Neutrophil (primary cell): ENCODE data around the gene EIF2S3B.
"Not testable (repeated sequence)": the region's sequence is repeated elsewhere in the genome, so short reads cannot be mapped to it uniquely, and the experiment has no call there.

ENCODE experiments used
- H3K27ac ChIP-seq: fragments of 200-600 bp; sonication (generic); 2 replicates; pipeline ENCODE4 v1.5.1; 2016; ENCODE audit warnings: mild to moderate bottlenecking, moderate library complexity
- H3K27me3 ChIP-seq: fragments of 200-600 bp; sonication (generic); 2 replicates; pipeline ENCODE4 v1.6.0; 2016; ENCODE audit warnings: mild to moderate bottlenecking
- H3K36me3 ChIP-seq: fragments of 200-600 bp; sonication (generic); 2 replicates; pipeline ENCODE4 v1.5.1; 2017
- H3K4me1 ChIP-seq, 2 experiments: fragments of 200-600 bp in 1 of 2; sonication (generic) in 1 of 2; 1 replicate in 1 of 2; 2 replicates in 1 of 2; pipeline versions ENCODE4 v1.5.1 to v1.6.1; 2013 to 2016; ENCODE audit warnings: low read depth in 1 of 2, low read length in 1 of 2, mild to moderate bottlenecking in 1 of 2, moderate library complexity in 1 of 2; ENCODE audit not compliant: control insufficient read depth in 1 of 2, insufficient read depth in 1 of 2
- H3K4me3 ChIP-seq, 2 experiments: fragments of 200-600 bp in 1 of 2; sonication (generic) in 1 of 2; 1 replicate in 1 of 2; 2 replicates in 1 of 2; pipeline ENCODE4 v1.5.1; 2013 to 2016; ENCODE audit warnings: low read depth in 1 of 2, low read length in 1 of 2, mild to moderate bottlenecking in 1 of 2, moderate library complexity in 1 of 2
- H3K9me3 ChIP-seq: fragments of 200-600 bp; sonication (generic); 2 replicates; pipeline ENCODE4 v1.5.1; 2016
- CTCF ChIP-seq: fragments of 200-600 bp; sonication (generic); IDR thresholded peaks from 2 replicates; pipeline ENCODE4 v1.5.1; 2016; ENCODE audit warnings: antibody characterized with exemption

Gene EIF2S3B

GRCh38 chr12:10505620-10506019, at the start of gene EIF2S3B:
Gene EIF2S3B (plus strand): TSS chr12:10505890. CDS start chr12:10505903, 13 bp downstream.
- no peaks in the 10 kb centered on the region for H3K36me3 ChIP-seq
- H3K9me3 ChIP-seq: no peaks in the 10 kb centered on the region
- no peak for TF ChIP-seq CTCF
- H3K4me1 ChIP-seq: no peaks in the 10 kb centered on the region
- no peak within 1 kb of the TSS for H3K4me3 ChIP-seq
- no peak within 1 kb of the TSS for H3K27ac ChIP-seq
- no peaks in the 10 kb centered on the region for H3K27me3 ChIP-seq

GRCh38 chr12:10456856-10457255, 48.8 kb upstream of the EIF2S3B start:
- no peak for TF ChIP-seq CTCF
- Histone ChIP-seq H3K36me3 (no peaks in the 10 kb centered on the region), H3K27ac (no peak overlapping the region), H3K4me3 (no peak overlapping the region), H3K4me1 (no peaks in the 10 kb centered on the region), H3K27me3 (no peaks in the 10 kb centered on the region), H3K9me3 (peaks cover 8% of the 10 kb centered on the region)

- TF ChIP-seq CTCF: no peak
- Histone ChIP-seq H3K27ac (no peak overlapping the region), H3K9me3 (peaks cover 8% of the 10 kb centered on the region), H3K27me3 (no peaks in the 10 kb centered on the region), H3K4me1 (no peaks in the 10 kb centered on the region), H3K4me3 (no peak overlapping the region), H3K36me3 (no peaks in the 10 kb centered on the region)
Observed at GRCh38 chr12:10457760-10458159, 47.9 kb upstream of the EIF2S3B start.

DNA sequence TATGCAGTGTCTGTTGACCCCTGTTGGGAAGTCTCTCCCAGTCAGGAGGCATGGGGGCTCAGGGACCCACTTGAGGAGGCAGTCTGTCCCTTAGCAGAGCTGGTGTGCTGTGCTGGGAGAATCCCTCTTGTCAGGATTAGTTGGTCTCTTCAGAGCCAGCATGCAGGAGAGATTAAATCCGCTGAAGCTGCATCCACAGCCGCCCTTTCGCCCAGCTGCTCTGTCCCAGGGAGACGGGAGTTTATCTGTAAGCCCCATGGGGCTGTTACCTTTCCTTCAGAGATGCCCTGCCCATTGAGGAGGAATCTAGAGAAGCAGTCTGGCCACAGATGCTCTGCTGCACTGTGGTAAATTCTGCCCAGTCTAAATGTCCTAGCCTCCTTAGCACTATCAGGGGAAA, 39.4 kb upstream of the EIF2S3B start:
- TF ChIP-seq CTCF: no peak
- Histone ChIP-seq H3K9me3 (no peaks in the 10 kb centered on the region), H3K4me3 (no peak overlapping the region), H3K36me3 (no peaks in the 10 kb centered on the region), H3K27me3 (no peaks in the 10 kb centered on the region), H3K4me1 (no peaks in the 10 kb centered on the region), H3K27ac (no peak overlapping the region)

DNA sequence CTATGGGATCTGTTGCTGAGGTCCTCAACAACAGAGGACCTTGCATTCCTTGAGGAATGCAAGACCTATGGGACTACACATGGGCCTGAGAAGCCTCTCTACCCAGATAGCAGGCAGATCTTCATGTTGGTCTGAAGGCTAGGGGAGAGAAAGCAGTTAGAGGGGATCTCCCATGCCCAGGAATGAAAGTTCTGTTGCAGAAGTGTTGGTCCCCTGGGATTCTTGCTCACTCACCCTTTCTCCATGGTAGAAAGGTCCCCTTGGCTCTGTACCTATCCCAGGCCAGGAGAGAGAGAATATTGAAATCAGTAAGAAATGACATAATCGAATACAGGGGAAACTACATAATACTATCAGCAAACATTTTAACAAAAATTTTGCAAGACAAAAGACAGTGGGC, 36.0 kb upstream of the EIF2S3B start:
- no peaks in the 10 kb centered on the region for H3K9me3 ChIP-seq
- H3K4me3 ChIP-seq: no peak overlapping the region
- no peak for TF ChIP-seq CTCF
- no peak overlapping the region for H3K27ac ChIP-seq
- no peaks in the 10 kb centered on the region for H3K27me3 ChIP-seq
- H3K4me1 ChIP-seq: no peaks in the 10 kb centered on the region
- no peaks in the 10 kb centered on the region for H3K36me3 ChIP-seq

GRCh38 chr12:10472808-10473207, 32.9 kb upstream of the EIF2S3B start:
- not testable (repeated sequence) for H3K27ac ChIP-seq, H3K9me3 ChIP-seq, H3K4me3 ChIP-seq, H3K27me3 ChIP-seq, H3K36me3 ChIP-seq, H3K4me1 ChIP-seq

GRCh38 chr12:10481901-10482300, 23.8 kb upstream of the EIF2S3B start:
- H3K27me3 ChIP-seq, H3K36me3 ChIP-seq, H3K4me1 ChIP-seq, H3K27ac ChIP-seq, H3K4me3 ChIP-seq, H3K9me3 ChIP-seq: not testable (repeated sequence)

DNA sequence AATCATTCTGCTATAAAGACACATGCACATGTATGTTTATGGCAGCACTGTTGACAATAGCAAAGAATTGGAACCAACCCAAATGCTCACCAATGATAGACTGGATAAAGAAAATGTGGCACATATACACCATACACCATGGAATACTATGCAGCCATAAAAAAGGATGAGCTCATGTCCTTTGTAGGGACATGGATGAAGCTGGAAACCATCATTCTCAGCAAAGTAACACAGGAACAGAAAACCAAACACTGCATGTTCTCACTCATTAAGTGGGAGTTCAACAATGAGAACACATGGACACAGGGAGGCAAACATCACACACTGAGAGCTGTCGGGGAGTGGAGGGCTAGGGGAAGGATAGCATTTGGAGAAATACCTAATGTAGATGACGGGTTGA, 18.4 kb upstream of the EIF2S3B start:
- H3K4me3 ChIP-seq, H3K36me3 ChIP-seq, H3K4me1 ChIP-seq, H3K27ac ChIP-seq, H3K9me3 ChIP-seq, H3K27me3 ChIP-seq: not testable (repeated sequence)
